Vein endothelial cell (primary cell): ENCODE measurements around the gene MMGT1. TPM values are rescaled to one million over a fixed set of nuclear protein-coding genes. Genes with fewer than 3 reads are reported as not detected.

Experiments
- total RNA-seq: library from RNA; depleted of rRNA; stranded (reverse); fragments of >200 nt; gene quantifications from 2 replicates; pipeline ENCODE4 v1.2.3, GENCODE V29; 2012

MMGT1 gene
- total RNA-seq: 18.9 and 20.7 TPM in 2 replicates

DNA sequence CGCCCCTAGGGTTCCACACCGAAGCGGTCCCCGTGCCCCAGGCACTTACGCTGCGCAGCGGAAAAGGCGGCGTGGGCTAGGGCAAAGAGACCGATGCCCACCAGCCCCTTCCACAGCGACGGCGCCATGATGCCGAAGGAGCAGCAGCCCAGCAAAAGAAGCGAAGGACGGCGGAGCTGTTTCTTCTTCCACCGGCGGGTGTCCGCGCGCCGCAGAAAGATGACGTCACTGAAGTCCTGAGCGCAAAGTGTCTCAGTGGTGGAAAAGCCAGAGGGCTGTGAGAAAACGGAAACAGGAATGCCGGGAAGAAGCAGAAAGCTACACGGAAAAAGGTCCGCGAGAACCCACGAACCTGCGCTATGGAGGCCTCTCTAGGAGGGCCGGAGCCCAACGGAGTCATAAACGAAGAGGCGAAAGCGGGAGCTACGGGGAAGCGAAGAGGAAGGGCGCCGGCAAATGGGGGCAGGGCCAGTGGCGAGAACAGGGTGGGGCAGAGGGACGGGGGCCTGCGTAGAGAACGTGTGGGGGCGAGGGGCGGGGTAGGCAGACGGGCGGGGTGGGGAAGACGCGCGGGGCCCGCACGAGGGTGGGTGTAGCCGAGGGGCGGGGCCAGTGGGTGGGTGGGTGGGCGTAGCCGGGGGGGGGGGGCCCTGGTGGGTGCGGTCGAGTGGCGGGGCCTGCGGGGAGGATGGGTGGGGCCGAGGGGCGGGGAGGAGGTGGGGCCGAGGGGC is at the start of gene MMGT1:
Gene MMGT1 (minus strand): TSS at position 441 of the 731 bp plus-strand sequence. CDS start 313 bp downstream, at position 128.

DNA sequence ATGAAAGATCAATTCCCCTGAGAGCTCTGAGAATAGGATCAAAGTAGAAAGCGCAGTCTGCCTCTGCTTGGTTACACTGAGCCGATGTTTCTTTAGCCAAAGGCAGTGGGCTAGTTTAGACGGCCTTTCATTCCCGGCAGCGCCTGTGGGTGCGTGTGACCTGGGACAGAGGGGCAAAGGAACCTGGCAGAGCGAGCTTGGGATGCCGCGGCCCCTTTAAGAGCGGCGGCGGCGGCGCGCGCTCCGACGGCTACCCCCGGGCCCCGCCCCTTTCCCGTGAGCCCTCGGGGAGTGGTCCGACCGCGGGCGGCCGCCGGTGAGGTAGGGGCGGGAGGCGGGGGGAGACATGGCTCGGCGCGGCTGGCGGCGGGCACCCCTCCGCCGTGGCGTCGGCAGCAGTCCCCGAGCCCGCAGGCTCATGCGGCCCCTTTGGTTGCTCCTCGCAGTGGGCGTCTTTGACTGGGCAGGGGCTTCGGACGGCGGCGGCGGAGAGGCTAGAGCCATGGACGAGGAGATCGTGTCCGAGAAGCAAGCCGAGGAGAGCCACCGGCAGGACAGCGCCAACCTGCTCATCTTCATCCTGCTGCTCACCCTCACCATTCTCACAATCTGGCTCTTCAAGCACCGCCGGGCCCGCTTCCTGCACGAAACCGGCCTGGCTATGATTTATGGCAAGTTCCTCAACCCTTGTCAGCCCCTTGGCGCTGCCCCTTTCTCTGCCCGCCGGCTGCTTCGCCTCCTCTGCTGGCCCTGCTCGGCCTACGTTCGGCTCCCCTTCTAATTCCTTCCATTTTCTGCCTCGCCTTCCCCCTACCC is 11.6 kb upstream of the MMGT1 start, which contains the start of gene SLC9A6:
Gene SLC9A6 (plus strand): TSS at position 279 of the 816 bp plus-strand sequence. CDS start 224 bp downstream, at position 503.

Other genes with a start within 250 kb of the MMGT1 start
- gene CT45A3, start 205.8 kb downstream of the MMGT1 start, total RNA-seq: not detected in 2 replicates
- gene CT45A5, start 188.5 kb downstream of the MMGT1 start, total RNA-seq: not detected in 2 replicates
- gene CT45A6, start 171.2 kb downstream of the MMGT1 start, total RNA-seq: not detected in 2 replicates
- gene CT45A2, start 154.0 kb downstream of the MMGT1 start, total RNA-seq: not detected in 2 replicates
- not detected in 2 replicates for gene CT45A7, start 136.7 kb downstream of the MMGT1 start, total RNA-seq
- not detected in 2 replicates for gene CT45A8, start 119.5 kb downstream of the MMGT1 start, total RNA-seq
- gene CT45A9, start 102.2 kb downstream of the MMGT1 start, total RNA-seq: not detected in 2 replicates
- gene CT45A10, start 80.5 kb downstream of the MMGT1 start, total RNA-seq: not detected in 2 replicates
- gene SAGE1, start 80.3 kb downstream of the MMGT1 start, total RNA-seq: not detected in 2 replicates
- gene SLC9A6, start 11.4 kb upstream of the MMGT1 start, total RNA-seq: 16.0 and 16.7 TPM in 2 replicates
- 49.2 and 60.8 TPM in 2 replicates for gene FHL1, start 173.5 kb upstream of the MMGT1 start, total RNA-seq